Measurements from ENCODE around the gene LRGUK.

DNA sequence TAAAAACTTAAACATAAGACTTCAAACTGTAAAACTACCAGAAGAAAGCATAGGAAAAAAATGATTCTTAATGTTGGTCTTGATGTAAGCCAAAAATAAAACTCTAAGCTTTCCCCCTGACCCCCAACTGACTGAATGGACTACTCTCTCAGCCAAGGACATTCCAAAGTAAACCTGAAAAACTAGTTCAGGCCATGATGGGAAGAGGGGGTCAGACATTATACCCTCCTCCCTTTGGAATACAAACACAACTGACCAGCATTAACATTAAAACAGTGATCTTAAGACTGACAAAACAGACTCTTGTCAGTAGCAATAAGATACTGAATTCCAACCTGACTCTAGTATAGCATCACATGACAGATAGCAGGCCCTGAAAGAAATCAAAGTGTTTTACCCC lies 13.5 kb upstream of the LRGUK start:
- TF ChIP-seq CTCF (IDR thresholded peaks at IDR 0.05 in 4 of 5, conservative IDR thresholded peaks at IDR 0.05 in 1 of 5) (no peak), POLR2A (IDR thresholded peaks at IDR 0.05) (no peak)
